Liver (tissue), 9 donors: ENCODE results near the gene LAMB1. TPM values are rescaled to one million over a fixed set of nuclear protein-coding genes. Genes with fewer than 3 reads are reported as not detected.

ENCODE experiments used
- DNase-seq: peaks from one replicate; pipeline ENCODE4 v3.0.0-alpha.2; 2017; ENCODE audit warnings: low spot score
- H3K27ac ChIP-seq, 2 donors: one replicate each; pipeline ENCODE4 v1.7.0; 2013; ENCODE audit warnings: inconsistent platforms in 2 of 2, low read length in 2 of 2, control low read depth in 1 of 2, low read depth in 1 of 2, mild to moderate bottlenecking in 1 of 2
- H3K27me3 ChIP-seq, 4 donors: one replicate each; pipeline versions ENCODE4 v1.6.1 to v1.7.0; 2013; ENCODE audit warnings: low read length in 3 of 4, inconsistent platforms in 1 of 4, mild to moderate bottlenecking in 1 of 4, moderate library complexity in 1 of 4; ENCODE audit not compliant: control insufficient read depth in 4 of 4, insufficient read depth in 4 of 4
- H3K36me3 ChIP-seq, 4 donors: one replicate each; pipeline versions ENCODE4 v1.6.1 to v1.7.0; 2013; ENCODE audit warnings: low read length in 3 of 4, mild to moderate bottlenecking in 3 of 4, low read depth in 1 of 4, moderate library complexity in 1 of 4; ENCODE audit not compliant: control insufficient read depth in 4 of 4, insufficient read depth in 3 of 4
- H3K4me1 ChIP-seq, 4 donors: one replicate each; pipeline versions ENCODE4 v1.6.1 to v1.7.0; 2013; ENCODE audit warnings: low read length in 3 of 4, mild to moderate bottlenecking in 3 of 4, moderate library complexity in 1 of 4; ENCODE audit not compliant: control insufficient read depth in 4 of 4, insufficient read depth in 4 of 4
- H3K4me3 ChIP-seq, 3 donors: one replicate each; pipeline versions ENCODE4 v1.6.1 to v1.7.0; 2013; ENCODE audit warnings: low read length in 3 of 3, control low read depth in 1 of 3, low read depth in 1 of 3, mild to moderate bottlenecking in 1 of 3
- H3K9ac ChIP-seq, 2 donors: one replicate each; pipeline ENCODE4 v1.7.0; 2013; ENCODE audit warnings: low read length in 2 of 2, mild to moderate bottlenecking in 2 of 2, moderate library complexity in 2 of 2, control low read depth in 1 of 2, low read depth in 1 of 2
- H3K9me3 ChIP-seq, 4 donors: one replicate each; pipeline versions ENCODE4 v1.6.1 to v1.7.0; 2013; ENCODE audit warnings: low read length in 3 of 4; ENCODE audit not compliant: control insufficient read depth in 4 of 4
- ATF3 ChIP-seq: IDR thresholded peaks from 2 replicates; pipeline ENCODE4 v1.6.1; 2016; ENCODE audit warnings: antibody characterized with exemption
- EGR1 ChIP-seq, 2 donors: IDR thresholded peaks; 2 replicates each; pipeline ENCODE4 v1.6.1; 2016 to 2018; ENCODE audit warnings: antibody characterized with exemption in 2 of 2, low read depth in 2 of 2
- FOXA1 ChIP-seq: IDR thresholded peaks from 2 replicates; pipeline ENCODE4 v1.6.1; 2016; ENCODE audit warnings: antibody characterized with exemption
- FOXA2 ChIP-seq: IDR thresholded peaks from 2 replicates; pipeline ENCODE4 v1.6.1; 2016; ENCODE audit warnings: antibody characterized with exemption
- GABPA ChIP-seq, 2 donors: IDR thresholded peaks in 1 of 2; conservative IDR thresholded peaks in 1 of 2; 2 replicates each; pipeline ENCODE4 v1.6.1; 2016; ENCODE audit warnings: antibody characterized with exemption in 2 of 2, mild to moderate bottlenecking in 1 of 2, moderate library complexity in 1 of 2
- HNF4G ChIP-seq: IDR thresholded peaks from 2 replicates; pipeline ENCODE4 v1.6.1; 2016; ENCODE audit warnings: antibody characterized with exemption
- JUND ChIP-seq, 2 donors: IDR thresholded peaks; 2 replicates each; pipeline ENCODE4 v1.6.1; 2016; ENCODE audit warnings: antibody characterized with exemption in 2 of 2
- NR2F2 ChIP-seq: IDR thresholded peaks from 2 replicates; pipeline ENCODE4 v1.6.1; 2016; ENCODE audit warnings: antibody characterized with exemption
- RAD21 ChIP-seq, 2 donors: IDR thresholded peaks; 2 replicates each; pipeline ENCODE4 v1.6.1; 2016; ENCODE audit warnings: antibody characterized with exemption in 2 of 2, mild to moderate bottlenecking in 2 of 2
- REST ChIP-seq: IDR thresholded peaks from 2 replicates; pipeline ENCODE4 v1.6.1; 2016; ENCODE audit warnings: antibody characterized with exemption, mild to moderate bottlenecking
- RXRA ChIP-seq, 2 donors: IDR thresholded peaks; 2 replicates each; pipeline ENCODE4 v1.6.1; 2017 to 2018; ENCODE audit warnings: antibody characterized with exemption in 2 of 2, mild to moderate bottlenecking in 1 of 2
- SP1 ChIP-seq: IDR thresholded peaks from 2 replicates; pipeline ENCODE4 v1.6.1; 2018; ENCODE audit warnings: antibody characterized with exemption, mild to moderate bottlenecking
- TAF1 ChIP-seq: conservative IDR thresholded peaks from 2 replicates; pipeline ENCODE4 v1.6.1; 2016; ENCODE audit warnings: antibody characterized with exemption, mild to moderate bottlenecking
- YY1 ChIP-seq: IDR thresholded peaks from 2 replicates; pipeline ENCODE4 v1.6.1; 2016; ENCODE audit warnings: antibody characterized with exemption, mild to moderate bottlenecking
- ZBTB33 ChIP-seq: IDR thresholded peaks from 2 replicates; pipeline ENCODE4 v1.6.1; 2016; ENCODE audit warnings: antibody characterized with exemption
- WGBS: extraction: QIAGEN DNeasy Blood & Tissue Kit; methylation state at CpG from one replicate; pipeline ENCODE4 v1.1.7; 2013; 5-methylcytosine and 5-hydroxymethylcytosine counted together
- polyA plus RNA-seq, 2 donors: library from polyadenylated mRNA; stranded (reverse) in 1 of 2; unstranded in 1 of 2; fragments of 200-250 nt in 1 of 2; fragments of >200 nt in 1 of 2; fragmentation: Nextera tagmentation in 1 of 2; extraction: Ambion mirVana in 1 of 2; gene quantifications; one replicate each; pipeline versions ENCODE4 v1.2.1 to v1.2.3, GENCODE V29; 2013 to 2015
- total RNA-seq, 2 donors: library from RNA; depleted of rRNA; stranded (reverse); fragments of >200 nt; gene quantifications; one replicate each; pipeline ENCODE4 v1.2.3, GENCODE V29; 2014
- TF ChIP-seq, protein P1 (sequence below): IDR thresholded peaks from 2 replicates; pipeline ENCODE4 v1.6.1; 2016; ENCODE audit warnings: antibody characterized with exemption
- donor health status: healthy.
- donor health status: healthy.
- donor health status: healthy.
- donor health status: healthy.
- donor health status: healthy.

LAMB1 gene
- total and polyA plus RNA-seq, 4 donors, result 12.6 to 63.1 (median 25.8) TPM

- TF ChIP-seq EGR1 (IDR thresholded peaks at IDR 0.05; ENCODE audit: low read depth in 2 of 2), result no peak
- TF ChIP-seq RAD21 (IDR thresholded peaks at IDR 0.05), result no peak
- no peak for TF ChIP-seq NR2F2
- no peak for TF ChIP-seq GABPA (IDR thresholded peaks at IDR 0.05 in 1 of 2, conservative IDR thresholded peaks at IDR 0.05 in 1 of 2)
- DNase-seq, result no peak
- H3K4me3 ChIP-seq, result no peak overlapping the region
- WGBS, result 90% methylated on average over 9 of the region's 9 CpGs
- H3K4me1 ChIP-seq, result peaks cover 0 to 9% (median 0%) of the 10 kb centered on the region in 4 donors
- H3K27ac ChIP-seq, result no peak overlapping the region
- H3K9me3 ChIP-seq, result no peaks in the 10 kb centered on the region
- H3K36me3 ChIP-seq, result no peaks in the 10 kb centered on the region
- no peak overlapping the region for H3K9ac ChIP-seq
- H3K27me3 ChIP-seq, result no peaks in the 10 kb centered on the region
Observed at GRCh38 chr7:107951896-107952295, 51.1 kb downstream of the LAMB1 start.

DNA sequence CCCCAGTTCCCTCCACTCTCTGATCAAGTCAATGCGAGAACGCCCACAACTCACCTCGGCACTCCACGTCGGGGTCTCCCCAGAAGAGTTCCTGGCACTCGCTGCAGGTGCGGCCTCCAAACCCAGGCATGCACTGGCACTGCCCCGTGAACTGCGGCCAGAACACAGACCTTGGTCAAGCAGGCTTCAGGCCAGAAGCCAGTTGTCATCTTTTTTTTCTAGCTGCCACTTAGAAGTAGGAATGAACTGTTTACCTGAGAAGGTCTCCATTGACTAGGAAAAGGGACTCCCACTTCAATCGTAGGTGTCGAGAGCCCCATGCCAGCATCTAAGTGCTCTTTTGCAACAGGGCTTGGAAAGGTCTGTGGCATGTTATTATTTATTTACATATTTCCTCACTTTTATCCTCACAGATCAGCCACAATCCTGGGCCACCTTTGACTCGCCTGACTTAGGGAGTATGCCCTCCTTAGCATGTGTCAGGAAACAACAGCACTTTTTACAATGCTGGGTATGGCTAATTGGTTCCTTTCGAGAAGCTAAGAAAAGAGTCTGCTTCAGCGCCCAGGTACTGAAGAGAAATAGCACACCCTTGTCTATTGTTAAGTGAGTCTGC lies 51.7 kb downstream of the LAMB1 start:
- DNase-seq, result no peak
- TF ChIP-seq FOXA2, result no peak
- no peak for TF ChIP-seq RXRA (IDR thresholded peaks at IDR 0.05)
- TF ChIP-seq YY1, result no peak
- TF ChIP-seq, protein P1, sequence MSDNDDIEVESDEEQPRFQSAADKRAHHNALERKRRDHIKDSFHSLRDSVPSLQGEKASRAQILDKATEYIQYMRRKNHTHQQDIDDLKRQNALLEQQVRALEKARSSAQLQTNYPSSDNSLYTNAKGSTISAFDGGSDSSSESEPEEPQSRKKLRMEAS, result no peak
- no peak for TF ChIP-seq ATF3
- TF ChIP-seq EGR1 (IDR thresholded peaks at IDR 0.05; ENCODE audit: low read depth in 2 of 2), result no peak
- TF ChIP-seq SP1, result no peak
- no peak for TF ChIP-seq JUND (IDR thresholded peaks at IDR 0.05)
- no peak for TF ChIP-seq TAF1
- TF ChIP-seq NR2F2, result no peak
- no peak for TF ChIP-seq ZBTB33
- TF ChIP-seq HNF4G, result no peak
- TF ChIP-seq FOXA1, result no peak
- no peak for TF ChIP-seq REST
- H3K4me1 ChIP-seq, result peaks cover 0 to 9% (median 0%) of the 10 kb centered on the region in 4 donors
- no peak overlapping the region for H3K27ac ChIP-seq
- H3K9ac ChIP-seq, result no peak overlapping the region
- H3K9me3 ChIP-seq, result no peaks in the 10 kb centered on the region
- no peaks in the 10 kb centered on the region for H3K36me3 ChIP-seq
- 84% methylated on average over 14 of the region's 14 CpGs for WGBS
- H3K27me3 ChIP-seq, result no peaks in the 10 kb centered on the region
- no peak overlapping the region for H3K4me3 ChIP-seq
